ENCODE data around the gene TTC33.
"Not testable (repeated sequence)": the region's sequence is repeated elsewhere in the genome, so short reads cannot be mapped to it uniquely, and the experiment has no call there.

DNA sequence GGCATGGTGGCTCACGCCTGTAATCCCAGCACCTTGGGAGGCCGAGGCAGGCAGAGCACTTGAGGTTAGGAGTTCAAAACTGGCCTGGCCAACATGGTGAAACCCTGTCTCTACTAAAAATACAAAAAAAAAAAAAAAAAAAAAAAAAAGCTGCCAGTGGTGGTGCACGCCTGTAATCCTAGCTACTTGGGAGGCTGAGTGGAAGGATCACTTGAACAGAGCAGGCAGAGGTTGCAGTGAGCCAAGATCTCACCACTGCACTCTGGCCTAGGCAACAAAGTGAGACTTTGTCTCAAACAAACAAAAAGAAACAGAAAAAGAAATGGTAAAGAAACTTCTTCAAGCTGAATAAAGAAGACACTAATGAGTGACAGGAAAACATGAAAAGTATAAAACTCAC lies 30.9 kb upstream of the TTC33 start:
- not testable (repeated sequence) for TF ChIP-seq EZH2 (IDR thresholded peaks at IDR 0.05; ENCODE audit: insufficient read depth, poor library complexity, severe bottlenecking); EZH2phosphoT487 (IDR thresholded peaks at IDR 0.05; ENCODE audit: insufficient read depth, low read depth)

Data from GM23248 (cell line).